NCI-H1105 treated with DMSO at 0.1 percent for 48 hours (cell line): ENCODE measurements around the gene LYPLA2.
"Not testable (repeated sequence)": the region's sequence is repeated elsewhere in the genome, so short reads cannot be mapped to it uniquely, and the experiment has no call there.

ENCODE experiments used
- DNase-seq: peaks from one replicate; lab custom pipeline; 2025; lab: John Stamatoyannopoulos, UW

The LYPLA2 gene

DNA sequence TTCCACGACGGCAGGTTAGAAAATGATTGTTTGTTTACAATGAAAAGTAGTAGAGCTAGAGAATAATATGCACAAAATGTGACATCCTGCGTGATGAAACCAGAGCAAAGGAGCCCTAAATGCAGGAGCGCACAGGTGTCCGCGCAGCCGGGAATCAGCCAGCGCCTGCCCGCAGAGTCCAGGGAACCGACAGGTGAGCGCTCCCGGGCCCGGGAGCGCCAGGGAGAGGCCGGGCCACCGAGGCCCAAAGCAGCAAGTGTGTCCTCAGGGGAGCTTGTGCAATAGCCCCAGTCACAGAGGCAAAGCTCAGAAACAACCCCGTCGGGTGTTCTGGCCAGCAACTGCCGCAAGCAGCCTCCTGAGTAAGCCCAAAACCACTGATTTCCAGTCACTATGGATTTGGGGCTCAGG lies 10.4 kb downstream of the LYPLA2 start:
- peak; percentile 46 for DNase-seq

- peak; percentile 46 for DNase-seq
These were observed 10.9 kb downstream of the LYPLA2 start for GRCh38 chr1:23801876-23802275.

DNA sequence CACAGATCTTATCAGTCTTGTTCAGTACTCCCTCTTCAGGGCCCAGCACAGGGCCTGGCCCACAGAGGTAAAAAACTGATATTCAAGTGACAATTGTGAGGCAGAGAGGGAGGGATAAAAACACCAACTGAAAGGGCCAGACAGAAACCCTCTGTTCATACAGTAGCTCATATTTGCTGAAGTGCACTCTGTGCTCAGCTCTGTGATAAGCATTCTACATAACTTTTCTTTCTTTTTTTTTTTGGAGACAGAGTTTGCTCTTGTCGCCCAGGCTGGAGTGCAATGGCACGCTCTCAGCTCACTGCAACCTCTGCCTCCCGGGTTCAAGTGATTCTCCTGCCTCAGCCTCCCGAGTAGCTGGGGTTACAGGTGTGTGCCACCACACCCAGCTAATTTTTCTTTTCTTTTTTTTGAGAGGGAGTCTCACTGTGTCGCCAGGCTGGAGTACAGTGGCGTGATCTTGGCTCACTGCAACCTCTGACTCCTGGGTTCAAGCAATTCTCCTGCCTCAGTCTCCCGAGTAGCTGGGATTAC lies 11.9 kb downstream of the LYPLA2 start:
- DNase-seq: not testable (repeated sequence)

DNA sequence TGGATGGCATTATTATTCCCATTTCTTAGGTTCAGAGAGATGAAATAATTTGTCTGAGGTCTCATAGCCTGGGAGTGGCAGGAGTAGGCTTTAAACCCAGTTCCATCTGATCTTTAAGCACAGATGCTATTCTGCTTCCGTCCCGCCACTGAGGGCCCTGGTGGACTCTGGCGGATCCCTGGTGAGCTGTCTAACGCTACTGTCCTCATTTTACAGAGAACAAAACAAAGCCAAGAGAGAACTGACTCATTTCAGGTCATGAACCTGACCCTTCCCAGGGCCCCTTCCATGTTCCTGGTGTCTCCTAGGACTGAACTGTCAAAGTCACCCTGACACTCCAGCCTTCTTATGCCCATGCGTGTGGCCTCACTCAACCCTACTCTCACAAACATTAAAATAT lies 12.7 kb downstream of the LYPLA2 start:
- no peak for DNase-seq

DNA sequence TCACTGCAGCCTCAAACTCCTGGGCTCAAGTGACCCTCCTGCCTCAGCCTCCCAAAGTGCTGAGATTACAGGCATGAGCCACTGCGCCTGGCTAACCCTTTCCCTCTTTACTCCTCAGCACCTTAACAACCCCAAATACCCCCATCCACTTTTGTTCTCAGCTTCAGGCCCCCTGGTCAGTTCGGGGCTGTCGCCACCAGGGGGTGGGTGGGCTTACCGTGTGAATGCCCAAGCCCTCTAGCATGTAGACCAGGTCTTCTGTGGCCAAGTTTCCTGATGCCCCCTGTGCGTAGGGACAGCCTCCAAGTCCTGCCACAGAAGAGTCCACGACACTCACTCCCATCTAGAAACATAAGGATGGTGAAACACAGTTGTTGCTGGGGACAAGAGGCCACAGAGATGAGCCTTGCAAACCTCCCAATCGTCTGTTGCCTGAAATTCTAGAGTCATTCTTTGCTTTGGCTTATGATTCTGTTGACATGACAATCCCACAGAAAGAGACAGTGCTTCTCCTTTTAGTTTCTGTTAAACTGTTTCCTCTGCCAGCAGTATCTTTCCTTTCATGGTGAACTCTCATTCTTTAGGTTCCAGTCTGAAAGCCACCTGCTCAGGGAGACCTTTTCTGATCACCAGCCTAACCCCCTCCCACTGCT lies 13.4 kb downstream of the LYPLA2 start:
- no peak for DNase-seq

DNA sequence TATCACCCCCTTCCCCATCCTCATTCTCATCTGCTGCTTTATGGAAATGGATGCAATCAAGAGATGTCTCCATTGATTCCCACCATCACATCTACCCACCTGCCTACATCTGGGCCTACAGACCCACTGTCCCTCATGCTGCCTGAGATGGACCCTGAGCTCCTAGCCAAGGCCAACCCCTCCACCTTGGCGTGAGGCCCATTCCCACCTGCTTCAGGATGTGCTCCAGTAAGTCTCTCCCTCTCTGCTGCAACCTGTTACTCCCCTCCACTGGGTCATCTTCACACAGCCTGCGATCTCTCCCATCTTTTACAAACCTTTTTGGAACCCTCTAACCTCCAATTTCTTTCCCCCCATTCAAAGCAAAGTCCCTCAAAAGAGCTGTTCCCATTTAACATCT lies 14.1 kb downstream of the LYPLA2 start:
- no peak for DNase-seq

GRCh38 chr1:23806280-23806679 lies 15.3 kb downstream of the LYPLA2 start:
- no peak for DNase-seq

- DNase-seq: no peak
These were observed 16.5 kb downstream of the LYPLA2 start for GRCh38 chr1:23807453-23807852.

GRCh38 chr1:23809751-23810171 lies 18.8 kb downstream of the LYPLA2 start:
- peak; percentile 63 for DNase-seq

GRCh38 chr1:23810818-23811540 lies 20.0 kb downstream of the LYPLA2 start:
- peak; percentile 29 for DNase-seq

DNA sequence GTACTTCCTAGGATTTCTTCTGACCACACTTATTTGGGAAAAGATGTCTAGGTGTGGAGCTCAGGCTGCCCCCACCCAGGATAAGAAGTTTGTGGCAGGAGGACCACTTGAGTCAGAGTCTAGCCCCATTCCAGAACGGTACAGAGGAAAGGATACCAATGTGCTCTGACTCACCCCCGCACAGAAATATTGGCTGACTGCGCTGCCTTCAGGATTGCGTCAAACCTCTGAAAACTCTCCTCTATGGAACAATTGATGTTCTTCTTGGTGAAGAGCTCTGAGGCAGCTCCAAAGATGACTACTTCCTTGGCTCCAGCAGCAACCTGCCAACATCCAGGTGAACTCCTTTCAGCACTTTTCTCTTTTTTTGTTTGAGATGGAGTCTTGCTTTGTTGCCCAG lies 23.1 kb downstream of the LYPLA2 start:
- no peak for DNase-seq

GRCh38 chr1:23816361-23816760 lies 25.4 kb downstream of the LYPLA2 start:
- DNase-seq: no peak

- no peak for DNase-seq
These were observed 26.0 kb downstream of the LYPLA2 start for GRCh38 chr1:23816906-23817305.

GRCh38 chr1:23817633-23818032 lies 26.7 kb downstream of the LYPLA2 start:
- DNase-seq: no peak

DNA sequence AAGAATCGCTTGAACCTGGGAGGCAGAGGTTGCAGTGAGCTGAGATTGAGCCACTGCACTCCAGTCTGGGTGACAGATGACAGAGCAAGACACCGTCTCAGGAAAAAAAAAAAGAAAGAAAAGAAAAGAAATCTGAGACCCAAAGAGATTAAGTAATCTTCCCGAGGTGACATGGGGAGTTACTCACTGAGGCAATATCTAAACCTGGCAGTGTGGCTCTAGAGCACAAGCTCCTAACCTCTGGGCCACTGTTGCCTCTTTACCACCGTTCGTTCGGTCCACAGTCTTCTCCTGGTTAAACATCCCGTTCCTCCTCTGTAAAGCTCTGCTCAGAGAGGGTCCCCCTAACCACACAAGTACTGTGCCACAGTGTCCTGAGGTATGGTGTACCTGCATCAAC lies 32.8 kb downstream of the LYPLA2 start:
- DNase-seq: no peak

DNA sequence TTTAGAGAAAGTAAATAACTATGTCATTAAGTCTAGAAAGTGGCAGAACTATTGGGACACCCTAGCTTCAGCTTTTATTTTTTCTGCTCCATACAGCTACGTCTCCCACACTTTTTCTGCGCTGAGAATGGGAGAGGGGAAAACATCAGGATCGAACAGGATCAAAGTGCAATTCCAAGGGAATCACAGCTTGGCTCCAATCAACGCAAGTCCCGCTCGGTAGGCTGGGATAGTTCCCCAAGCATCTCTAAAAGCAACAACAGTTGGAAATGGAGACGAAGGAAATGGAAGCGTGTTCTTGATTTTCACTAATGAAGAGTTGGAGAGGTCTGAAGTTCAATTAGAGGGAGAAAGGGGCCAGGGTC lies 33.7 kb downstream of the LYPLA2 start:
- DNase-seq: no peak

DNA sequence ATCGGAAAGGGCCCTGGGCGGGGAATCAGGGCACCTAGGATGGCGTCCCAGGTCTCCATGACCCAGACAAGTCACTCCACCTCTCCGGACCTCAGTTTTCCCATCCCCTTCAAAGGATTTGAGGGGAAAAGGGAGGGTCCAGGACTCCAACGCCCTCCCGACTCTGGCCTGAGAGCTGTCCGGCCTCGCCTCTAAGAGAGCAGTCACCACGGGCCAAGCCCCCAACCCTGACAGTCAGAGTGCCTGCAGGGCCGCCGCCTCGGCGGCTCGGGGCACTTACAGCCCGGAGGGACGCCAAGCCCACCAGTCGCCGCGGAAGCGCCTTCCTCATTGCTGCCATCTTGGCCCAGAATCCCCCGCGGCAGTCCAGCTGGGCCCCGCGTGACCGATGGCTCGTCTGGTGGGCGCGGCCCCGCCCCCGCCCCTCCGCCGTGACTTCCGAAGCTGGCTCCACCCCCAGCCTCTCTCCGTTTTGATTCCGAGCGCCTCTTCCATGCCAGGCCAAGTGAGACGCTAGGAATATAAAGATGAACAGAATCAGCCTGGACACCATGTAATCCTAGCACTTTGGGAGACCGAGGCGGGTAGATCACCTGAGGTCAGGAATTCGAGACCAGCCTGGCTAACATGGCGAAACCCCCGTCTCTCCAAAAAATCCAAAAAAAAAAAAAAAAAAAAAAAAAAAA lies 34.3 kb downstream of the LYPLA2 start, which contains the start of gene HMGCL:
HMGCL (minus strand) TSS at position 354 of the 686 bp plus-strand sequence; CDS start at position 340, 14 bp downstream.
- DNase-seq: peak; percentile 88

DNA sequence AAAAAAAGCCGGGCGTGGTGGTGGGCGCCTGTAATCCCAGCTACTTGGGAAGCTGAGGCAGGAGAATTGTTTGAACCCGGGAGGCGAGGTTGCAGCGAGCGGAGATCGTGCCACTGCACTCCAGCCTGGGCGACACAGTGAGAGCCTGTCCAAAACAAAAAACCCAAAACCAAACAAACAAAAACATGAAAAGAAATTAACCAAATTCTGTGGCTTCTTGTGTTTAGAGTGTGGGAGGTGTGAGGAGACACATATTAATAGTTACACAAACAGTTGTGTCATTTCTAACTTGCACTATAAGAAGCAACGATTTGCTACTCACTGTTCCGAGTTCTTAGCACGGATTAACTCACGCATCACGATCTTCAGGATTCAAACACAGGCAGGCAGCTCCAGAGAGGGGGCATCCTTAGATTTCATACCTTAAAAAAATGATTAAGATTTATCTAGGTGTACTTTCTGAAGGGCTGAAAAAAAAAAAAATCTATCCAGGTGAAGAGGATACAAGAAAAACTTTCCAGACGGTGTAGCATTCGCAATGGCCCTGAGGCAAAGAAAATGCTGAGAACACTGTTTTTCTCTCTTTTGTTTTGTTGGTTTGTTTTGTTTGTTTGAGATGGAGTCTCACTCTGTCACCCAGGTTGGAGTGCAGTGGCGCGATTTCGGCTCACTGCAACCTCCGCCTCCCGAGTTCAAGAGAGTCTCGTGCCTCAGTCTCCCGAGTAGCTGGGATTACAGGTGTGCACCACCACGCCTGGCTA lies 35.0 kb downstream of the LYPLA2 start:
- DNase-seq: no peak

GRCh38 chr1:23826590-23826989 lies 35.6 kb downstream of the LYPLA2 start:
- DNase-seq: not testable (repeated sequence)

GRCh38 chr1:23827717-23828116 lies 36.8 kb downstream of the LYPLA2 start:
- no peak for DNase-seq

DNA sequence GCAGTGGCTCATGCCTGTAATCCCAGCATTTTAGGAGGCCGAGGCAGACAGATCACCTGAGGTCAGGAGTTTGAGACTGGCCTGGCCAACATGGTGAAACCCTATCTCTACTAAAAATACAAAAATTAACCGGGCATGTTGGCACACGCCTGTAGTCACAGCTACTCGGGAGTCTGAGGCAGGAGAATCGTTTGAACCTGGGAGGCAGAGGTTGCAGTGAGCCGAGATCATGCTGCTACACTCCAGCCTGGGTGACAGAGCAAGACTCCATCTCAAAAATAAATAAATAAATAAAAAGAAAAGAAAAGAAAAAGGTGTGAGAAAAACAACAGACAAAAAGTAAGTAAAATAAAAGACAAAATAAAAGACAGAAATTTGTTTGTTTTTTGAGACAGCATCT lies 43.2 kb downstream of the LYPLA2 start:
- DNase-seq: not testable (repeated sequence)

DNA sequence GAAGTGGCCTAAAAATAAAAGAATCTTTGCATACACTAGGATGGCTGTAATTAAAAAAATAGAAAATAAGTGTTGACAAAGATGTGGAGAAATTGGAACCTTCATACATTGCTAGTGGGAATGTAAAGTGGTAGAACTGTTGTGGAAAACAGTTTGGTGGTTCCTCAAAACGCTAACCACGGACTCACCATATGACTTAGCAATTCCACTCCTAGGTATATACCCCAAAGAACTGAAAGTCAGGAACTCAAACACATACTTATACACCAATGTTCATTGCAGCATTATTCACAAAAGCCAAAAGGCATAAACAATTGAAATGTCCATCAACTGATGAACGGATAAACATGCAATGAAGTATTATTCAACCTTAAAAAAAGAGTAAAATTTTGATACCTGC lies 45.1 kb downstream of the LYPLA2 start:
- no peak for DNase-seq
